Endodermal cell (in vitro differentiated cells): ENCODE results near the gene VWA1. TPM values are rescaled to one million over a fixed set of nuclear protein-coding genes. Genes with fewer than 3 reads are reported as not detected.
"Not testable (repeated sequence)": the region's sequence is repeated elsewhere in the genome, so short reads cannot be mapped to it uniquely, and the experiment has no call there.

Experiments
- DNase-seq: peaks from one replicate; pipeline ENCODE4 v3.0.0-alpha.2; 2017
- H3K27ac ChIP-seq: 2 replicates; pipeline ENCODE4 v1.5.1; 2013; ENCODE audit warnings: mild to moderate bottlenecking, low read depth, low read length, moderate library complexity
- H3K27me3 ChIP-seq: 2 replicates; pipeline ENCODE4 v1.6.1; 2013; ENCODE audit warnings: mild to moderate bottlenecking, low read length, moderate library complexity; ENCODE audit not compliant: insufficient read depth, control insufficient read depth, poor library complexity, severe bottlenecking
- H3K36me3 ChIP-seq: 2 replicates; pipeline ENCODE4 v1.7.0; 2013; ENCODE audit warnings: mild to moderate bottlenecking, low read length, moderate library complexity; ENCODE audit not compliant: control insufficient read depth, insufficient read depth
- H3K4me1 ChIP-seq: one replicate; pipeline ENCODE4 v1.7.0; 2013; ENCODE audit warnings: low read length; ENCODE audit not compliant: control insufficient read depth, insufficient read depth
- H3K4me3 ChIP-seq: 2 replicates; pipeline ENCODE4 v1.5.1; 2013; ENCODE audit warnings: mild to moderate bottlenecking, low read length, moderate library complexity
- H3K9ac ChIP-seq: 2 replicates; pipeline ENCODE4 v1.6.1; 2013; ENCODE audit warnings: mild to moderate bottlenecking, low read length, moderate library complexity; ENCODE audit not compliant: poor library complexity, severe bottlenecking; ENCODE audit errors: extremely low read depth
- H3K9me3 ChIP-seq: 2 replicates; pipeline ENCODE4 v1.6.1; 2013; ENCODE audit warnings: mild to moderate bottlenecking, low read length, moderate library complexity; ENCODE audit not compliant: control insufficient read depth
- H3K27ac Mint-ChIP-seq: 2 replicates; pipeline ENCODE4 v1.8.0; 2020; ENCODE audit warnings: mixed read lengths
- H3K27me3 Mint-ChIP-seq: 2 replicates; pipeline ENCODE4 v1.8.0; 2021; ENCODE audit warnings: mild to moderate bottlenecking, mixed read lengths; ENCODE audit not compliant: insufficient read depth
- H3K36me3 Mint-ChIP-seq: 2 replicates; pipeline ENCODE4 v1.8.0; 2020; ENCODE audit warnings: low read depth, mixed read lengths
- H3K4me1 Mint-ChIP-seq: 2 replicates; pipeline ENCODE4 v1.8.0; 2020; ENCODE audit warnings: mixed read lengths
- H3K4me3 Mint-ChIP-seq: 2 replicates; pipeline ENCODE4 v1.8.0; 2020; ENCODE audit warnings: mild to moderate bottlenecking, moderate library complexity, mixed read lengths
- H3K9me3 Mint-ChIP-seq: 2 replicates; pipeline ENCODE4 v1.8.0; 2020; ENCODE audit warnings: mild to moderate bottlenecking, mixed read lengths
- CTCF ChIP-seq: fragments of 200-600 bp; sonication (generic); conservative IDR thresholded peaks from 2 replicates; pipeline ENCODE4 v1.5.0; 2021; ENCODE audit warnings: antibody characterized with exemption, mild to moderate bottlenecking
- WGBS, 2 experiments: methylation state at CpG; one replicate each; pipeline versions ENCODE4 v1.1.5 to v1.1.7; 2013; ENCODE audit warnings: missing lambda C conversion rate in 2 of 2, mixed read lengths in 1 of 2; ENCODE audit not compliant: insufficient coverage in 1 of 2, insufficient read length in 1 of 2; 5-methylcytosine and 5-hydroxymethylcytosine counted together
- total RNA-seq, 2 donors: library from RNA; stranded (reverse); fragmentation: NEBNext Ultra II Directional in 1 of 2; extraction: Animal tissue kit (Norgen Biotek cat#: 25700) in 1 of 2; gene quantifications; 2 replicates in 1 of 2; 3 replicates in 1 of 2; pipeline ENCODE4 v1.2.1, GENCODE V29; 2021

Gene VWA1
- total RNA-seq, 2 donors from 2014 or later: 12.7 to 17.4 TPM

- Mint-ChIP-seq H3K27ac (no peak overlapping the region), H3K36me3 (peaks cover 32% of the 10 kb centered on the region)
- no peak for DNase-seq
These were observed 41.7 kb downstream of the VWA1 start for GRCh38 chr1:1477206-1477605.

GRCh38 chr1:1479547-1480487, 44.3 kb downstream of the VWA1 start:
- TF ChIP-seq CTCF: no peak
- no peak overlapping the region for H3K4me3 ChIP-seq
- H3K36me3 ChIP-seq: peaks cover 38% of the 10 kb centered on the region
- H3K27me3 ChIP-seq: no peaks in the 10 kb centered on the region
- H3K9ac ChIP-seq: no peak overlapping the region
- H3K27ac ChIP-seq: no peak overlapping the region
- Mint-ChIP-seq H3K9me3 (no peaks in the 10 kb centered on the region), H3K27ac (no peak overlapping the region), H3K36me3 (peaks cover 38% of the 10 kb centered on the region), H3K27me3 (no peaks in the 10 kb centered on the region), H3K4me3 (no peak overlapping the region), H3K4me1 (no peaks in the 10 kb centered on the region)
- H3K9me3 ChIP-seq: no peaks in the 10 kb centered on the region
- WGBS, 2 experiments: 96% methylated on average over 17 to 41 of the region's 42 CpGs
- no peaks in the 10 kb centered on the region for H3K4me1 ChIP-seq
- no peak for DNase-seq

More at GRCh38 chr1:1477206-1477605, 41.7 kb downstream of the VWA1 start:
- WGBS, 2 experiments: 97 to 98% methylated on average over 18 to 19 of the region's 22 CpGs
- no peaks in the 10 kb centered on the region for H3K27me3 Mint-ChIP-seq
- no peaks in the 10 kb centered on the region for H3K9me3 Mint-ChIP-seq
- no peak overlapping the region for H3K9ac ChIP-seq
- H3K4me3 ChIP-seq: no peak overlapping the region
- H3K36me3 ChIP-seq: peaks cover 27% of the 10 kb centered on the region
- no peaks in the 10 kb centered on the region for H3K4me1 Mint-ChIP-seq
- H3K4me3 Mint-ChIP-seq: no peak overlapping the region
- no peaks in the 10 kb centered on the region for H3K9me3 ChIP-seq
- no peaks in the 10 kb centered on the region for H3K4me1 ChIP-seq
- TF ChIP-seq CTCF: no peak
- H3K27ac ChIP-seq: no peak overlapping the region
- H3K27me3 ChIP-seq: no peaks in the 10 kb centered on the region

GRCh38 chr1:1480488-1480867, 45.0 kb downstream of the VWA1 start:
- not testable (repeated sequence) for H3K27me3 ChIP-seq, H3K9me3 ChIP-seq, H3K4me3 Mint-ChIP-seq, H3K4me3 ChIP-seq, H3K4me1 ChIP-seq, H3K27me3 Mint-ChIP-seq, H3K27ac Mint-ChIP-seq, H3K27ac ChIP-seq, DNase-seq, H3K9ac ChIP-seq, H3K9me3 Mint-ChIP-seq, H3K4me1 Mint-ChIP-seq
- WGBS, 2 experiments: 97 to 100% methylated on average over 6 to 15 of the region's 16 CpGs
- peaks cover 38% of the 10 kb centered on the region for H3K36me3 Mint-ChIP-seq
- peaks cover 38% of the 10 kb centered on the region for H3K36me3 ChIP-seq

GRCh38 chr1:1481811-1482210, 46.3 kb downstream of the VWA1 start:
- H3K27me3 Mint-ChIP-seq: not testable (repeated sequence)
- peaks cover 34% of the 10 kb centered on the region for H3K36me3 Mint-ChIP-seq

More at GRCh38 chr1:1481811-1482210, 46.3 kb downstream of the VWA1 start:
- not testable (repeated sequence) for H3K27ac ChIP-seq, H3K4me3 ChIP-seq, H3K27me3 ChIP-seq, H3K4me1 ChIP-seq, H3K9me3 ChIP-seq, H3K9me3 Mint-ChIP-seq, H3K9ac ChIP-seq, H3K27ac Mint-ChIP-seq, H3K4me1 Mint-ChIP-seq, DNase-seq, H3K4me3 Mint-ChIP-seq
- peaks cover 37% of the 10 kb centered on the region for H3K36me3 ChIP-seq
- WGBS, 2 experiments: 98 to 100% methylated on average over 6 to 30 of the region's 30 CpGs
